ENCODE results near the gene THBS2.

- TF ChIP-seq CTCF (IDR thresholded peaks at IDR 0.05) (no peak), EP300 (IDR thresholded peaks at IDR 0.05) (no peak)
Observed at GRCh38 chr6:169293196-169293595, 39.5 kb upstream of the THBS2 start.
